IMR-90 (cell line): ENCODE results near the gene BTBD9. TPM values are rescaled to one million over a fixed set of nuclear protein-coding genes. Genes with fewer than 3 reads are reported as not detected.

Experiments used
- ATAC-seq: fragments of 200-7000 bp; cut with Tn5 transposase; 2 replicates; pipeline ENCODE4 v1.9.1; 2020; ENCODE audit warnings: low read depth, mild to moderate bottlenecking, moderate library complexity
- BruUV-seq: library from RNA; stranded (reverse); fragments of 400-500 nt; replicated peaks from 2 replicates; lab custom pipeline; 2021; lab: Mats Ljungman, UMichigan
- CTCF ChIA-PET: fragments of 300-600 bp; formaldehyde crosslinking; extraction: SDS; loops from one replicate; lab custom pipeline; 2021; ENCODE audit warnings: antibody characterized with exemption; lab: Yijun Ruan, JAX
- POLR2A ChIA-PET: fragments of 300-600 bp; sonication (Branson Sonifier 250); formaldehyde crosslinking; loops from one replicate; lab custom pipeline; 2022; ENCODE audit warnings: antibody characterized with exemption; ENCODE audit not compliant: unreplicated experiment; lab: Charles Lee
- DNase-seq: peaks from one replicate; pipeline ENCODE4 v3.0.0; 2013
- H2AFZ ChIP-seq: replicated peaks from 2 replicates; pipeline ENCODE3; 2013; ENCODE audit warnings: low read length, mild to moderate bottlenecking; ENCODE audit not compliant: poor library complexity
- H2AK5ac ChIP-seq: 2 replicates; pipeline ENCODE4 v1.6.1; 2013; ENCODE audit warnings: low read depth, low read length, inconsistent platforms
- H2AK9ac ChIP-seq: replicated peaks from 2 replicates; pipeline ENCODE3; 2013; ENCODE audit warnings: mild to moderate bottlenecking, low read depth, low read length, moderate library complexity; ENCODE audit not compliant: poor library complexity
- H2BK120ac ChIP-seq: 2 replicates; pipeline ENCODE4 v1.6.1; 2013; ENCODE audit warnings: low read depth, low read length, inconsistent platforms
- H2BK15ac ChIP-seq: 3 replicates; pipeline ENCODE4 v1.6.1; 2013; ENCODE audit warnings: low read depth, low read length, inconsistent platforms
- H2BK20ac ChIP-seq: 2 replicates; pipeline ENCODE4 v1.6.1; 2013; ENCODE audit warnings: low read depth, mild to moderate bottlenecking, inconsistent platforms, low read length, moderate library complexity
- H2BK5ac ChIP-seq: 2 replicates; pipeline ENCODE4 v1.6.1; 2013; ENCODE audit warnings: mild to moderate bottlenecking, low read depth, low read length, inconsistent platforms; ENCODE audit not compliant: poor library complexity, severe bottlenecking
- H3K14ac ChIP-seq: replicated peaks from 2 replicates; pipeline ENCODE4 v1.6.1; 2013; ENCODE audit warnings: low read depth, low read length, inconsistent platforms
- H3K18ac ChIP-seq: 2 replicates; pipeline ENCODE4 v1.6.1; 2013; ENCODE audit warnings: low read depth, low read length, control low read depth
- H3K23ac ChIP-seq: 2 replicates; pipeline ENCODE4 v1.6.1; 2013; ENCODE audit warnings: low read depth, low read length, inconsistent platforms
- H3K27ac ChIP-seq: 2 replicates; pipeline ENCODE4 v1.5.1; 2013; ENCODE audit warnings: mild to moderate bottlenecking, control low read depth, low read length; ENCODE audit not compliant: insufficient read depth
- H3K27me3 ChIP-seq: 2 replicates; pipeline ENCODE4 v1.6.1; 2013; ENCODE audit warnings: low read length; ENCODE audit not compliant: control insufficient read depth, insufficient read depth
- H3K36me3 ChIP-seq: 2 replicates; pipeline ENCODE4 v1.6.1; 2013; ENCODE audit warnings: low read length, mixed read lengths; ENCODE audit not compliant: control insufficient read depth, insufficient read depth
- H3K4ac ChIP-seq: 2 replicates; pipeline ENCODE4 v1.6.1; 2013; ENCODE audit warnings: low read depth, low read length, inconsistent platforms
- H3K4me1 ChIP-seq: 2 replicates; pipeline ENCODE4 v1.6.1; 2013; ENCODE audit warnings: low read length, mixed read lengths; ENCODE audit not compliant: control insufficient read depth, insufficient read depth
- H3K4me2 ChIP-seq: 2 replicates; pipeline ENCODE4 v1.6.1; 2013; ENCODE audit warnings: low read depth, mild to moderate bottlenecking, control low read depth, low read length, moderate library complexity
- H3K4me3 ChIP-seq: 2 replicates; pipeline ENCODE4 v1.5.1; 2013; ENCODE audit warnings: low read depth, mild to moderate bottlenecking, control low read depth, low read length, moderate library complexity; ENCODE audit not compliant: insufficient read depth
- H3K56ac ChIP-seq: 2 replicates; pipeline ENCODE4 v1.6.1; 2013; ENCODE audit warnings: low read length, inconsistent platforms; ENCODE audit not compliant: insufficient read depth; ENCODE audit errors: extremely low read depth
- H3K79me1 ChIP-seq, 2 experiments: 2 replicates each; pipeline ENCODE4 v1.6.1; 2013; ENCODE audit warnings: low read length in 2 of 2, inconsistent platforms in 1 of 2, low read depth in 1 of 2
- H3K9ac ChIP-seq: 2 replicates; pipeline ENCODE4 v1.6.1; 2013; ENCODE audit warnings: low read depth, low read length, control low read depth
- H3K9me1 ChIP-seq: 2 replicates; pipeline ENCODE4 v1.6.1; 2013; ENCODE audit warnings: low read length, inconsistent platforms; ENCODE audit not compliant: insufficient read depth
- H3K9me3 ChIP-seq: 2 replicates; pipeline ENCODE4 v1.6.1; 2013; ENCODE audit warnings: low read length; ENCODE audit not compliant: control insufficient read depth, insufficient read depth
- H4K20me1 ChIP-seq: 2 replicates; pipeline ENCODE4 v1.6.1; 2013; ENCODE audit warnings: low read length, inconsistent platforms; ENCODE audit not compliant: insufficient read depth
- H4K5ac ChIP-seq: 2 replicates; pipeline ENCODE4 v1.6.1; 2013; ENCODE audit warnings: mild to moderate bottlenecking, low read depth, low read length, control low read depth
- H4K8ac ChIP-seq, 2 experiments: 2 replicates each; pipeline ENCODE4 v1.6.1; 2013; ENCODE audit warnings: low read depth in 2 of 2, low read length in 2 of 2, control low read depth in 1 of 2, inconsistent platforms in 1 of 2
- H4K91ac ChIP-seq: 2 replicates; pipeline ENCODE4 v1.6.1; 2013; ENCODE audit warnings: low read depth, low read length, inconsistent platforms; ENCODE audit not compliant: insufficient read depth
- BHLHE40 ChIP-seq: fragments of 150-350 bp; IDR thresholded peaks from 2 replicates; pipeline ENCODE4 v1.6.1; 2016; ENCODE audit warnings: mild to moderate bottlenecking, low read depth, low read length
- CEBPB ChIP-seq: IDR thresholded peaks from 2 replicates; pipeline ENCODE4 v1.6.1; 2012; ENCODE audit warnings: low read depth, low read length, improper control_type of control experiment
- FOS ChIP-seq: fragments of 150-350 bp; IDR thresholded peaks from 2 replicates; pipeline ENCODE4 v1.6.1; 2016; ENCODE audit warnings: low read depth, low read length
- MAFK ChIP-seq: IDR thresholded peaks from 2 replicates; pipeline ENCODE4 v1.6.1; 2012; ENCODE audit warnings: low read depth, low read length, improper control_type of control experiment
- MAZ ChIP-seq: IDR thresholded peaks from 2 replicates; pipeline ENCODE4 v1.6.1; 2012; ENCODE audit warnings: low read depth, mild to moderate bottlenecking, low read length, improper control_type of control experiment, moderate library complexity, borderline replicate concordance
- MXI1 ChIP-seq: IDR thresholded peaks from 2 replicates; pipeline ENCODE4 v1.6.1; 2012; ENCODE audit warnings: low read depth, mild to moderate bottlenecking, low read length, moderate library complexity, borderline replicate concordance
- NFE2L2 ChIP-seq: fragments of 150-350 bp; IDR thresholded peaks from 2 replicates; pipeline ENCODE4 v1.6.1; 2016; ENCODE audit warnings: low read depth, mild to moderate bottlenecking, low read length
- POLR2A ChIP-seq: IDR thresholded peaks from 2 replicates; pipeline ENCODE4 v1.6.1; 2012; ENCODE audit warnings: mild to moderate bottlenecking, low read depth, low read length
- RAD21 ChIP-seq: IDR thresholded peaks from 2 replicates; pipeline ENCODE4 v1.6.1; 2012; ENCODE audit warnings: low read length, improper control_type of control experiment
- RCOR1 ChIP-seq: IDR thresholded peaks from 2 replicates; pipeline ENCODE4 v1.6.1; 2012; ENCODE audit warnings: mild to moderate bottlenecking, low read length, improper control_type of control experiment; ENCODE audit not compliant: insufficient replicate concordance
- RFX5 ChIP-seq: IDR thresholded peaks from 2 replicates; pipeline ENCODE4 v1.8.0; 2012; ENCODE audit warnings: low read depth, mild to moderate bottlenecking, low read length, moderate library complexity
- SMC3 ChIP-seq: fragments of 150-350 bp; IDR thresholded peaks from 2 replicates; pipeline ENCODE4 v1.6.1; 2016; ENCODE audit warnings: low read depth, mild to moderate bottlenecking, antibody characterized with exemption, low read length, moderate library complexity
- dilution Hi-C: fragments of 300-500 bp; cut with HindIII; formaldehyde crosslinking; loops from one replicate; pipeline ENCODE4 v1.14.3; 2018; ENCODE audit warnings: low sequenced_read_pairs; ENCODE audit not compliant: unreplicated experiment
- in situ Hi-C: fragments of 300-500 bp; cut with MboI; formaldehyde crosslinking; loops from 3 replicates; pipeline ENCODE4 v1.14.3; 2019; ENCODE audit warnings: low sequenced_read_pairs, inconsistent platforms, mixed read lengths
- intact Hi-C: fragments of 100-400 bp; cut with micrococcal nuclease; formaldehyde crosslinking; loops from 2 replicates; pipeline ENCODE4 v1.10.0; 2022
- polyA plus RNA-seq, 3 experiments: library from polyadenylated mRNA; depleted of rRNA; stranded (reverse); fragments of >200 nt; gene quantifications; 2 replicates each; pipeline ENCODE4 v1.2.3, GENCODE V29; 2012; ENCODE audit warnings: low replicate concordance in 1 of 3
- total RNA-seq: library from RNA; depleted of rRNA; stranded (reverse); fragments of >200 nt; gene quantifications from 2 replicates; pipeline ENCODE4 v1.2.3, GENCODE V29; 2012
- TF ChIP-seq, protein P1 (sequence below): conservative IDR thresholded peaks from 2 replicates; pipeline ENCODE4 v1.5.1; 2012; ENCODE audit warnings: mild to moderate bottlenecking, low read depth, low read length, improper control_type of control experiment
- TF ChIP-seq, protein P2 (sequence below): fragments of 150-350 bp; IDR thresholded peaks from 2 replicates; pipeline ENCODE4 v1.6.1; 2016; ENCODE audit warnings: low read depth, mild to moderate bottlenecking, low read length, moderate library complexity, borderline replicate concordance

The BTBD9 gene
- total and polyA plus RNA-seq, 2 of the 4 experiments (the other 2 are of a cell fraction): 4.1 to 22.0 TPM

DNA sequence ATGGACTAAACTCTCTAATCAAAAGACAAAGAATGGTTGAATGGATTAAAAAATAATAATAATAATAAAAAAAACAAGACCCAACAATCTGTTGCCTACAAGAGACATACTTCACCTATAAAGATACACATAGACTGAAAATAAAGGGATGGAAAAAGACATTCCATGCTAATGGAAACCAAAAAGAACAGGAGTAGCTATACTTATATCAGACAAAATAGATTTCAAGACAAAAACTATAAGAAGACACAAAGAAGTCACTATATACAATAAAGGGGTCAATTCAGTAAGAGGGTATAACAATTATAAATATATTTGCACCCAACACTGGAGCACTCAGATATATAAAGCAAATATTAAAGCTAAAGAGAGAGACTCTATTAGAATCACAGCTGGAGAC lies 106.7 kb downstream of the BTBD9 start:
- TF ChIP-seq MAZ: no peak
- no peak for TF ChIP-seq MAFK
- TF ChIP-seq BHLHE40: no peak
- no peak for TF ChIP-seq NFE2L2
- no peak for TF ChIP-seq CEBPB
- no peak for TF ChIP-seq FOS
- TF ChIP-seq RCOR1: no peak
- TF ChIP-seq SMC3: no peak
- TF ChIP-seq, protein P1, sequence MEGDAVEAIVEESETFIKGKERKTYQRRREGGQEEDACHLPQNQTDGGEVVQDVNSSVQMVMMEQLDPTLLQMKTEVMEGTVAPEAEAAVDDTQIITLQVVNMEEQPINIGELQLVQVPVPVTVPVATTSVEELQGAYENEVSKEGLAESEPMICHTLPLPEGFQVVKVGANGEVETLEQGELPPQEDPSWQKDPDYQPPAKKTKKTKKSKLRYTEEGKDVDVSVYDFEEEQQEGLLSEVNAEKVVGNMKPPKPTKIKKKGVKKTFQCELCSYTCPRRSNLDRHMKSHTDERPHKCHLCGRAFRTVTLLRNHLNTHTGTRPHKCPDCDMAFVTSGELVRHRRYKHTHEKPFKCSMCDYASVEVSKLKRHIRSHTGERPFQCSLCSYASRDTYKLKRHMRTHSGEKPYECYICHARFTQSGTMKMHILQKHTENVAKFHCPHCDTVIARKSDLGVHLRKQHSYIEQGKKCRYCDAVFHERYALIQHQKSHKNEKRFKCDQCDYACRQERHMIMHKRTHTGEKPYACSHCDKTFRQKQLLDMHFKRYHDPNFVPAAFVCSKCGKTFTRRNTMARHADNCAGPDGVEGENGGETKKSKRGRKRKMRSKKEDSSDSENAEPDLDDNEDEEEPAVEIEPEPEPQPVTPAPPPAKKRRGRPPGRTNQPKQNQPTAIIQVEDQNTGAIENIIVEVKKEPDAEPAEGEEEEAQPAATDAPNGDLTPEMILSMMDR: no peak
- TF ChIP-seq RAD21: no peak
- TF ChIP-seq POLR2A: no peak
- TF ChIP-seq MXI1: no peak
- TF ChIP-seq, protein P2, sequence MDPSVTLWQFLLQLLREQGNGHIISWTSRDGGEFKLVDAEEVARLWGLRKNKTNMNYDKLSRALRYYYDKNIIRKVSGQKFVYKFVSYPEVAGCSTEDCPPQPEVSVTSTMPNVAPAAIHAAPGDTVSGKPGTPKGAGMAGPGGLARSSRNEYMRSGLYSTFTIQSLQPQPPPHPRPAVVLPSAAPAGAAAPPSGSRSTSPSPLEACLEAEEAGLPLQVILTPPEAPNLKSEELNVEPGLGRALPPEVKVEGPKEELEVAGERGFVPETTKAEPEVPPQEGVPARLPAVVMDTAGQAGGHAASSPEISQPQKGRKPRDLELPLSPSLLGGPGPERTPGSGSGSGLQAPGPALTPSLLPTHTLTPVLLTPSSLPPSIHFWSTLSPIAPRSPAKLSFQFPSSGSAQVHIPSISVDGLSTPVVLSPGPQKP: no peak
- no peak for TF ChIP-seq RFX5
- no peak overlapping the region for H3K27ac ChIP-seq
- peaks cover 3% of the 10 kb centered on the region; the same call in 1 of the 2 replicates for H3K9me1 ChIP-seq
- H3K4me1 ChIP-seq: no peaks in the 10 kb centered on the region
- no peak overlapping the region for H2AK9ac ChIP-seq
- no peak overlapping the region for H3K4me2 ChIP-seq
- no peaks in the 10 kb centered on the region for H3K79me1 ChIP-seq
- H3K23ac ChIP-seq: no peak overlapping the region
- H4K5ac ChIP-seq: no peak overlapping the region
- no peak overlapping the region for H2BK5ac ChIP-seq
- H4K20me1 ChIP-seq: no peaks in the 10 kb centered on the region
- H2AK5ac ChIP-seq: no peak overlapping the region
- in situ Hi-C loops (no loop called here), intact Hi-C loops (no loop called here), dilution Hi-C loops (no loop called here)
- no peak overlapping the region for H3K4ac ChIP-seq
- H4K8ac ChIP-seq: no peak overlapping the region
- no peak overlapping the region for H3K56ac ChIP-seq
- BruUV-seq: no TSS peak
- no peak overlapping the region for H2BK120ac ChIP-seq
- no peak for DNase-seq
- H2AFZ ChIP-seq: no peak overlapping the region
- no peaks in the 10 kb centered on the region for H3K9me3 ChIP-seq
- no peaks in the 10 kb centered on the region for H3K27me3 ChIP-seq
- ATAC-seq: no peak
- H4K91ac ChIP-seq: no peak overlapping the region
- no peak overlapping the region for H3K18ac ChIP-seq
- H3K4me3 ChIP-seq: no peak overlapping the region
- H3K14ac ChIP-seq: no peak overlapping the region
- ChIA-PET CTCF (no interaction called here), POLR2A (no interaction called here)
- no peaks in the 10 kb centered on the region for H3K36me3 ChIP-seq
- no peak overlapping the region for H2BK15ac ChIP-seq
- no peak overlapping the region for H3K9ac ChIP-seq
- no peak overlapping the region for H2BK20ac ChIP-seq
